Lower lobe of right lung (tissue), 2 donors: ENCODE measurements around the gene PTPRD. TPM values are rescaled to one million over a fixed set of nuclear protein-coding genes. Genes with fewer than 3 reads are reported as not detected.

Experiments
- ATAC-seq, 2 donors: fragments of 200-7000 bp; cut with Tn5 transposase; one replicate each; pipeline ENCODE4 v1.9.1; 2020 to 2022; ENCODE audit warnings: mild to moderate bottlenecking in 2 of 2, moderate library complexity in 2 of 2
- DNase-seq: peaks from one replicate; pipeline ENCODE4 v3.0.0-alpha.2; 2020
- H3K27ac ChIP-seq: fragments of 200-600 bp; one replicate; pipeline ENCODE4 v1.8.0; 2022
- H3K27me3 ChIP-seq: fragments of 200-600 bp; one replicate; pipeline ENCODE4 v1.8.0; 2022; ENCODE audit warnings: low read depth
- H3K36me3 ChIP-seq: fragments of 200-600 bp; one replicate; pipeline ENCODE4 v1.8.0; 2022; ENCODE audit warnings: mild to moderate bottlenecking
- H3K4me1 ChIP-seq: fragments of 200-600 bp; one replicate; pipeline ENCODE4 v1.8.0; 2022
- H3K4me3 ChIP-seq: fragments of 200-600 bp; one replicate; pipeline ENCODE4 v1.8.0; 2022; ENCODE audit warnings: mild to moderate bottlenecking
- H3K9me3 ChIP-seq: fragments of 200-600 bp; one replicate; pipeline ENCODE4 v1.8.0; 2022
- CTCF ChIP-seq: fragments of 200-600 bp; IDR thresholded peaks from one replicate; pipeline ENCODE4 v1.8.0; 2022; ENCODE audit warnings: antibody characterized with exemption, mild to moderate bottlenecking
- intact Hi-C: fragments of 100-400 bp; cut with DNase I; formaldehyde crosslinking; loops from one replicate; pipeline ENCODE4 v1.11.0; 2022
- total RNA-seq: library from RNA; stranded (reverse); fragmentation: NEBNext Ultra II Directional; extraction: Animal tissue kit (Norgen Biotek cat#: 25700); gene quantifications from one replicate; pipeline ENCODE4 v1.2.1, GENCODE V29; 2021
- donor health status: DM: no; HTN: yes; CAD: no; lungs with severe emphysema.

PTPRD gene
- total RNA-seq, 1 donor from 2014 or later: 17.2 TPM

- no peaks in the 10 kb centered on the region for H3K27me3 ChIP-seq
- no peaks in the 10 kb centered on the region for H3K9me3 ChIP-seq
- no peaks in the 10 kb centered on the region for H3K36me3 ChIP-seq
- TF ChIP-seq CTCF: no peak
- no peak overlapping the region for H3K27ac ChIP-seq
- DNase-seq: no peak
- H3K4me1 ChIP-seq: no peaks in the 10 kb centered on the region
- intact Hi-C loops: no loop called here
- no peak overlapping the region for H3K4me3 ChIP-seq
- no peak for ATAC-seq
Measured at GRCh38 chr9:9557804-9558334, 1054.9 kb downstream of the PTPRD start.

- H3K27me3 ChIP-seq: no peaks in the 10 kb centered on the region
- H3K4me3 ChIP-seq: no peak overlapping the region
- TF ChIP-seq CTCF: no peak
- no peaks in the 10 kb centered on the region for H3K36me3 ChIP-seq
- no peak overlapping the region for H3K27ac ChIP-seq
- intact Hi-C loops: no loop called here
- no peak for DNase-seq
- no peak for ATAC-seq
- no peaks in the 10 kb centered on the region for H3K9me3 ChIP-seq
- H3K4me1 ChIP-seq: no peaks in the 10 kb centered on the region
Measured at GRCh38 chr9:9556865-9557803, 1055.7 kb downstream of the PTPRD start.

- H3K4me1 ChIP-seq: no peaks in the 10 kb centered on the region
- DNase-seq: no peak
- H3K9me3 ChIP-seq: no peaks in the 10 kb centered on the region
- no peak for TF ChIP-seq CTCF
- H3K36me3 ChIP-seq: no peaks in the 10 kb centered on the region
- intact Hi-C loops: no loop called here
- ATAC-seq: no peak
- H3K27ac ChIP-seq: no peak overlapping the region
- no peaks in the 10 kb centered on the region for H3K27me3 ChIP-seq
- H3K4me3 ChIP-seq: no peak overlapping the region
Measured at GRCh38 chr9:9552665-9553064, 1060.1 kb downstream of the PTPRD start.

GRCh38 chr9:9538766-9539165, 1074.0 kb downstream of the PTPRD start:
- Histone ChIP-seq H3K27ac (no peak overlapping the region), H3K4me3 (no peak overlapping the region), H3K9me3 (no peaks in the 10 kb centered on the region), H3K27me3 (no peaks in the 10 kb centered on the region), H3K4me1 (no peaks in the 10 kb centered on the region), H3K36me3 (no peaks in the 10 kb centered on the region)
- no peak for TF ChIP-seq CTCF
- ATAC-seq: no peak
- intact Hi-C loops: no loop called here
- DNase-seq: no peak

- intact Hi-C loops: no loop called here
Measured at GRCh38 chr9:9538356-9538755, 1074.4 kb downstream of the PTPRD start.

More at GRCh38 chr9:9538356-9538755, 1074.4 kb downstream of the PTPRD start:
- no peak overlapping the region for H3K4me3 ChIP-seq
- no peak for TF ChIP-seq CTCF
- no peaks in the 10 kb centered on the region for H3K27me3 ChIP-seq
- H3K27ac ChIP-seq: no peak overlapping the region
- H3K36me3 ChIP-seq: no peaks in the 10 kb centered on the region
- no peak for DNase-seq
- no peaks in the 10 kb centered on the region for H3K9me3 ChIP-seq
- no peaks in the 10 kb centered on the region for H3K4me1 ChIP-seq
- no peak for ATAC-seq
